GM12878 (cell line): ENCODE measurements around the gene ANKRD33B.
A peak's percentile ranks its signal among the peaks of the same experiment; 100 is the strongest.

ENCODE experiments used
- TF ChIP-seq, protein P1 (sequence below): IDR thresholded peaks from 2 replicates; pipeline ENCODE4 v1.6.1; 2011; ENCODE audit warnings: borderline replicate concordance, low read depth, mild to moderate bottlenecking, moderate library complexity, mixed read lengths, low read length; ENCODE audit not compliant: insufficient read depth; ENCODE audit errors: extremely low read length
- TF ChIP-seq, protein P2 (sequence below): fragments of 450-650 bp; IDR thresholded peaks from 2 replicates; pipeline ENCODE4 v1.6.1; 2014; ENCODE audit warnings: mild to moderate bottlenecking
- TF ChIP-seq, protein P3 (sequence below): IDR thresholded peaks from 2 replicates; pipeline ENCODE4 v1.6.1; 2012; ENCODE audit warnings: mild to moderate bottlenecking, low read depth, low read length

DNA sequence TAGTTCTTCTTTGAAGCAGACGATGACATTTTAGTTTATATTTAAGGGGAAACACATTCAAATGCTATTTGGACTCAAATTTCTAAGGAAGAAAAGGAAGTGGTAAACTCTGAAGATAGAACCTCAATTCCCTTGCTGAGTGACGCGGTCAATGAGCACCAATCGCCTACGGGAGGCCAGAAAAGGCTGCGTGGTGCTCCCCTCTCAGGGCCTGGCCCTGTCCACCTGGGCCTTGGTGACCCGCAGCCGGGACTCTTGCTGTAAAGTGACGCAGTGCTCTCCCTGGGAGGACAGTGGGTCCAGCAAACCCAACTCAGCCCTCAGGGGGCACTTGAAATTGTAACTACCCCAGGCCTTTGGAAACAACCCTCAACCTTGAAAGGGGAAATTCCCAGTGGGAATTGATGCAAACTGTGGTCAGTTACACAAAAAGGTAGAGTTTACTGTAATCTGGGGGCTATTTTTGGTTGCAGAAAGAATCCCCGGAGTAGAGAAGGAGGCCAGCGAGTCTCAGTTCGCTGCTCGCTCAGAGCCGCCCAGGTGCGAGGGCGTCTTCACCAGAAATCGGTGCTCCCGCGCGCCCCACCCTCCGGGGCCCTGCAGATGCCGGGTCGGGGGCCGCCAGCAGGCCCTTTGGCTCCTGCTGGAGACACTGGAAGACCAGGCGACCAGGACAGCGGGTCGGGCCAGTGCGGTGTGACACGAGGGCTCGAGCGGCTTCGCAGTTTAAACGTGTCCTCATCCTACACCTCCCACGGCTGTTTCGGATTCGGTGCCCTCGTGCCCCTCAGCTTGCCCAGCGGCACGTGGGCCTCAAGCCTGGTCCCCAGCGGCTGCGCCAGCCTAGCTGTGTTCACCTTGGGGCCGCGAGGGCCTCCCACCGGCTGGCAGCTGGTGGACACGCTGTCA lies 1.4 kb upstream of the ANKRD33B start:
- TF ChIP-seq, protein P1, sequence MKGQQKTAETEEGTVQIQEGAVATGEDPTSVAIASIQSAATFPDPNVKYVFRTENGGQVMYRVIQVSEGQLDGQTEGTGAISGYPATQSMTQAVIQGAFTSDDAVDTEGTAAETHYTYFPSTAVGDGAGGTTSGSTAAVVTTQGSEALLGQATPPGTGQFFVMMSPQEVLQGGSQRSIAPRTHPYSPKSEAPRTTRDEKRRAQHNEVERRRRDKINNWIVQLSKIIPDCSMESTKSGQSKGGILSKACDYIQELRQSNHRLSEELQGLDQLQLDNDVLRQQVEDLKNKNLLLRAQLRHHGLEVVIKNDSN = peak; percentile 24
- TF ChIP-seq, protein P2, sequence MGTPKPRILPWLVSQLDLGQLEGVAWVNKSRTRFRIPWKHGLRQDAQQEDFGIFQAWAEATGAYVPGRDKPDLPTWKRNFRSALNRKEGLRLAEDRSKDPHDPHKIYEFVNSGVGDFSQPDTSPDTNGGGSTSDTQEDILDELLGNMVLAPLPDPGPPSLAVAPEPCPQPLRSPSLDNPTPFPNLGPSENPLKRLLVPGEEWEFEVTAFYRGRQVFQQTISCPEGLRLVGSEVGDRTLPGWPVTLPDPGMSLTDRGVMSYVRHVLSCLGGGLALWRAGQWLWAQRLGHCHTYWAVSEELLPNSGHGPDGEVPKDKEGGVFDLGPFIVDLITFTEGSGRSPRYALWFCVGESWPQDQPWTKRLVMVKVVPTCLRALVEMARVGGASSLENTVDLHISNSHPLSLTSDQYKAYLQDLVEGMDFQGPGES = no peak
- TF ChIP-seq, protein P3, sequence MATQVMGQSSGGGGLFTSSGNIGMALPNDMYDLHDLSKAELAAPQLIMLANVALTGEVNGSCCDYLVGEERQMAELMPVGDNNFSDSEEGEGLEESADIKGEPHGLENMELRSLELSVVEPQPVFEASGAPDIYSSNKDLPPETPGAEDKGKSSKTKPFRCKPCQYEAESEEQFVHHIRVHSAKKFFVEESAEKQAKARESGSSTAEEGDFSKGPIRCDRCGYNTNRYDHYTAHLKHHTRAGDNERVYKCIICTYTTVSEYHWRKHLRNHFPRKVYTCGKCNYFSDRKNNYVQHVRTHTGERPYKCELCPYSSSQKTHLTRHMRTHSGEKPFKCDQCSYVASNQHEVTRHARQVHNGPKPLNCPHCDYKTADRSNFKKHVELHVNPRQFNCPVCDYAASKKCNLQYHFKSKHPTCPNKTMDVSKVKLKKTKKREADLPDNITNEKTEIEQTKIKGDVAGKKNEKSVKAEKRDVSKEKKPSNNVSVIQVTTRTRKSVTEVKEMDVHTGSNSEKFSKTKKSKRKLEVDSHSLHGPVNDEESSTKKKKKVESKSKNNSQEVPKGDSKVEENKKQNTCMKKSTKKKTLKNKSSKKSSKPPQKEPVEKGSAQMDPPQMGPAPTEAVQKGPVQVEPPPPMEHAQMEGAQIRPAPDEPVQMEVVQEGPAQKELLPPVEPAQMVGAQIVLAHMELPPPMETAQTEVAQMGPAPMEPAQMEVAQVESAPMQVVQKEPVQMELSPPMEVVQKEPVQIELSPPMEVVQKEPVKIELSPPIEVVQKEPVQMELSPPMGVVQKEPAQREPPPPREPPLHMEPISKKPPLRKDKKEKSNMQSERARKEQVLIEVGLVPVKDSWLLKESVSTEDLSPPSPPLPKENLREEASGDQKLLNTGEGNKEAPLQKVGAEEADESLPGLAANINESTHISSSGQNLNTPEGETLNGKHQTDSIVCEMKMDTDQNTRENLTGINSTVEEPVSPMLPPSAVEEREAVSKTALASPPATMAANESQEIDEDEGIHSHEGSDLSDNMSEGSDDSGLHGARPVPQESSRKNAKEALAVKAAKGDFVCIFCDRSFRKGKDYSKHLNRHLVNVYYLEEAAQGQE = no peak
